H9 (cell line): ENCODE results near the gene IRX4. TPM values are rescaled to one million over a fixed set of nuclear protein-coding genes. Genes with fewer than 3 reads are reported as not detected.
A peak's percentile ranks its signal among the peaks of the same experiment; 100 is the strongest.

Experiments
- DNase-seq: peaks from one replicate; pipeline ENCODE4 v3.0.0-alpha.2; 2017
- H2AFZ ChIP-seq: one replicate; pipeline ENCODE4 v1.6.1; 2013; ENCODE audit warnings: mild to moderate bottlenecking, low read length, control low read depth, moderate library complexity
- H2AK5ac ChIP-seq: 2 replicates; pipeline ENCODE4 v1.6.1; 2013; ENCODE audit warnings: low read length, control low read depth, mixed read lengths; ENCODE audit not compliant: insufficient read length
- H2BK120ac ChIP-seq: one replicate; pipeline ENCODE4 v1.6.1; 2013; ENCODE audit warnings: low read depth, mild to moderate bottlenecking, low read length, control low read depth, inconsistent platforms; ENCODE audit not compliant: poor library complexity, severe bottlenecking
- H2BK12ac ChIP-seq: 2 replicates; pipeline ENCODE4 v1.6.1; 2013; ENCODE audit warnings: low read length, control low read depth, mixed read lengths, low read depth; ENCODE audit not compliant: insufficient read length
- H2BK15ac ChIP-seq: 2 replicates; pipeline ENCODE4 v1.6.1; 2013; ENCODE audit warnings: low read depth, low read length, control low read depth
- H2BK20ac ChIP-seq: one replicate; pipeline ENCODE4 v1.6.1; 2013; ENCODE audit warnings: low read depth, mild to moderate bottlenecking, low read length, control low read depth, inconsistent platforms; ENCODE audit not compliant: poor library complexity, severe bottlenecking
- H2BK5ac ChIP-seq: 2 replicates; pipeline ENCODE4 v1.6.1; 2013; ENCODE audit warnings: low read length, control low read depth, mixed read lengths; ENCODE audit not compliant: insufficient read length
- H3K14ac ChIP-seq: 2 replicates; pipeline ENCODE4 v1.6.1; 2013; ENCODE audit warnings: low read length, control low read depth; ENCODE audit not compliant: insufficient read depth
- H3K18ac ChIP-seq: 2 replicates; pipeline ENCODE4 v1.6.1; 2013; ENCODE audit warnings: low read depth, mild to moderate bottlenecking, mixed read lengths, low read length, control low read depth; ENCODE audit not compliant: insufficient read length
- H3K23ac ChIP-seq: 2 replicates; pipeline ENCODE4 v1.6.1; 2013; ENCODE audit warnings: low read length, control low read depth, mixed read lengths, low read depth; ENCODE audit not compliant: insufficient read length
- H3K23me2 ChIP-seq: 2 replicates; pipeline ENCODE4 v1.6.1; 2013; ENCODE audit warnings: low read depth, mild to moderate bottlenecking, mixed read lengths, low read length, control low read depth; ENCODE audit not compliant: insufficient read length, poor library complexity, severe bottlenecking
- H3K27ac ChIP-seq: 2 replicates; pipeline ENCODE4 v1.5.1; 2013; ENCODE audit warnings: low read length, control low read depth, mixed read lengths, low read depth; ENCODE audit not compliant: insufficient read length
- H3K27me3 ChIP-seq: 2 replicates; pipeline ENCODE4 v1.6.1; 2013; ENCODE audit warnings: low read length, control low read depth, inconsistent platforms; ENCODE audit not compliant: insufficient read depth
- H3K4ac ChIP-seq: 2 replicates; pipeline ENCODE4 v1.6.1; 2013; ENCODE audit warnings: low read depth, mild to moderate bottlenecking, control low read depth, inconsistent platforms, low read length, moderate library complexity
- H3K4me1 ChIP-seq: 2 replicates; pipeline ENCODE4 v1.6.1; 2013; ENCODE audit warnings: low read length, control low read depth, inconsistent platforms; ENCODE audit not compliant: insufficient read depth
- H3K4me2 ChIP-seq: 2 replicates; pipeline ENCODE4 v1.6.1; 2013; ENCODE audit warnings: low read length, control low read depth, mixed read lengths; ENCODE audit not compliant: insufficient read length, insufficient read depth
- H3K56ac ChIP-seq: 2 replicates; pipeline ENCODE4 v1.6.1; 2013; ENCODE audit warnings: low read depth, mild to moderate bottlenecking, mixed read lengths, low read length, control low read depth; ENCODE audit not compliant: insufficient read length
- H3K79me1 ChIP-seq: 2 replicates; pipeline ENCODE4 v1.6.1; 2013; ENCODE audit warnings: low read depth, mild to moderate bottlenecking, moderate library complexity, low read length, control low read depth, inconsistent platforms; ENCODE audit not compliant: insufficient read depth, poor library complexity, severe bottlenecking
- H3K79me2 ChIP-seq: 2 replicates; pipeline ENCODE4 v1.6.1; 2013; ENCODE audit warnings: low read length, control low read depth, inconsistent platforms; ENCODE audit not compliant: insufficient read depth
- H3K9ac ChIP-seq: 2 replicates; pipeline ENCODE4 v1.6.1; 2013; ENCODE audit warnings: low read length, control low read depth, mixed read lengths; ENCODE audit not compliant: insufficient read length; ENCODE audit errors: extremely low read depth
- H3K9me3 ChIP-seq: one replicate; pipeline ENCODE4 v1.6.1; 2013; ENCODE audit warnings: low read depth, low read length, inconsistent platforms; ENCODE audit not compliant: control insufficient read depth
- H3T11ph ChIP-seq: one replicate; pipeline ENCODE4 v1.6.1; 2013; ENCODE audit warnings: mild to moderate bottlenecking, low read length, control low read depth, inconsistent platforms
- H4K20me1 ChIP-seq: one replicate; pipeline ENCODE4 v1.6.1; 2013; ENCODE audit not compliant: control insufficient read depth, insufficient read length, insufficient read depth
- H4K5ac ChIP-seq: 2 replicates; pipeline ENCODE4 v1.6.1; 2013; ENCODE audit warnings: low read depth, mild to moderate bottlenecking, mixed read lengths, low read length, control low read depth; ENCODE audit not compliant: insufficient read length
- H4K8ac ChIP-seq: replicated peaks from 2 replicates; pipeline ENCODE4 v1.6.1; 2013; ENCODE audit warnings: low read length, control low read depth, mixed read lengths, low read depth; ENCODE audit not compliant: insufficient read length
- H4K91ac ChIP-seq: 2 replicates; pipeline ENCODE4 v1.6.1; 2013; ENCODE audit warnings: low read depth, mild to moderate bottlenecking, moderate library complexity, mixed read lengths, low read length, control low read depth; ENCODE audit not compliant: insufficient read length
- H3K27ac Mint-ChIP-seq, 3 experiments: 2 replicates in 2 of 3; 3 replicates in 1 of 3; pipeline ENCODE4 v1.8.0; 2020 to 2021; ENCODE audit warnings: mixed read lengths in 3 of 3, mild to moderate bottlenecking in 1 of 3, moderate library complexity in 1 of 3
- H3K27me3 Mint-ChIP-seq: 2 replicates; pipeline ENCODE4 v1.8.0; 2021; ENCODE audit warnings: low read depth, mild to moderate bottlenecking, moderate library complexity, mixed read lengths
- H3K36me3 Mint-ChIP-seq, 3 experiments: 2 replicates in 2 of 3; 3 replicates in 1 of 3; pipeline ENCODE4 v1.8.0; 2020 to 2021; ENCODE audit warnings: low read depth in 3 of 3, mixed read lengths in 3 of 3; ENCODE audit not compliant: insufficient read depth in 1 of 3
- H3K4me1 Mint-ChIP-seq, 2 experiments: 2 replicates each; pipeline ENCODE4 v1.8.0; 2020; ENCODE audit warnings: mixed read lengths in 2 of 2
- H3K4me3 Mint-ChIP-seq, 2 experiments: 2 replicates in 1 of 2; 3 replicates in 1 of 2; pipeline ENCODE4 v1.8.0; 2020 to 2021; ENCODE audit warnings: mild to moderate bottlenecking in 2 of 2, mixed read lengths in 2 of 2, moderate library complexity in 1 of 2
- H3K9me3 Mint-ChIP-seq, 2 experiments: 2 replicates in 1 of 2; 3 replicates in 1 of 2; pipeline ENCODE4 v1.8.0; 2020; ENCODE audit warnings: mild to moderate bottlenecking in 2 of 2, mixed read lengths in 2 of 2, moderate library complexity in 1 of 2
- CTCF ChIP-seq: fragments of 200-600 bp; sonication (generic); conservative IDR thresholded peaks from 3 replicates; pipeline ENCODE4 v1.8.0; 2021; ENCODE audit warnings: antibody characterized with exemption, mild to moderate bottlenecking
- WGBS: extraction: QIAGEN DNeasy Blood & Tissue Kit; methylation state at CpG from one replicate; pipeline ENCODE4 v1.1.7; 2013; ENCODE audit warnings: missing lambda C conversion rate, low lambda C conversion rate, mixed read lengths; ENCODE audit not compliant: insufficient read length; ENCODE audit errors: extremely low coverage; 5-methylcytosine and 5-hydroxymethylcytosine counted together
- total RNA-seq: library from RNA; stranded (reverse); gene quantifications from 2 replicates; pipeline ENCODE4 v1.2.1, GENCODE V29; 2021

Gene IRX4
- total RNA-seq, 1 experiment from 2014 or later: 3.2 TPM

DNA sequence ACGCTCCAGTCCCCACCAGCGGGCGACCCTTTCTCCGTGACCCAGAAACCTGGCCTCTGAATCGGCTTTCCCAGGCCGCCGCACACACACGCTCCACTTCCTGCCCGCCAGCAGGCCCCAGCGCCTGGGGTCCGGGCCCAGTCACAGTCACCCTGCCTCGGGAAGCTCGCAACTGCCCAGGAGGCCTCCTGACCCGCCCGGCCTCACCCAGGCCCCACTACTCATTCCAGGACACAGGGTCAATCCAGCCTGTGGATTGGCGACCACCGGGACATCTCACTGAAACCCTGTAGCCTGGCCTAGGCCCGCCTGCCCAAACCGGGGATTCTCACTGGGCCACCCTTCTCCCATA lies 2.7 kb upstream of the IRX4 start:
- Histone ChIP-seq H3K9ac (no peak overlapping the region), H2AK5ac (no peak overlapping the region), H3K18ac (no peak overlapping the region), H3T11ph (no peak overlapping the region), H3K27me3 (peaks cover 56% of the 10 kb centered on the region), H3K14ac (no peak overlapping the region), H2AFZ (no peak overlapping the region), H4K20me1 (no peaks in the 10 kb centered on the region), H3K4me1 (no peaks in the 10 kb centered on the region), H2BK120ac (no peak overlapping the region), H2BK12ac (no peak overlapping the region), H2BK20ac (no peak overlapping the region), H4K8ac (no peak overlapping the region), H3K4me2 (peak overlapping the region; percentile 22), H2BK5ac (no peak overlapping the region), H3K4ac (no peak overlapping the region), H3K79me2 (no peaks in the 10 kb centered on the region), H4K5ac (no peak overlapping the region), H4K91ac (no peak overlapping the region), H3K23ac (no peak overlapping the region), H3K79me1 (no peaks in the 10 kb centered on the region), H3K9me3 (no peaks in the 10 kb centered on the region), H3K27ac (no peak overlapping the region), H3K23me2 (peaks cover 21% of the 10 kb centered on the region), H2BK15ac (no peak overlapping the region), H3K56ac (no peak overlapping the region)
- Mint-ChIP-seq H3K27me3 (peaks cover 95% of the 10 kb centered on the region), H3K9me3 (no peaks in the 10 kb centered on the region; a peak in 1 of 5 replicates), H3K4me1 (peaks cover 19 to 33% of the 10 kb centered on the region in 2 experiments), H3K27ac (no peak overlapping the region), H3K4me3 (peak overlapping the region; percentile 21 to 80), H3K36me3 (0 out of 7 replicates have a peak, but pooled peaks cover 0 to 2% (median 0%) of the 10 kb centered on the region in 3 experiments)
- no CpG with 5 or more reads among the region's 19 CpGs for WGBS
- no peak for TF ChIP-seq CTCF
- DNase-seq: no peak
